NOMO-1 (cell line): ENCODE results near the gene JSRP1.

Experiments used
- DNase-seq, 2 experiments: peaks; one replicate each; lab custom pipeline; 2025; ENCODE audit not compliant: unreplicated experiment in 2 of 2; lab: John Stamatoyannopoulos, UW

Gene JSRP1

GRCh38 chr19:2219726-2220125, 36.5 kb downstream of the JSRP1 start:
- DNase-seq, result no peak

GRCh38 chr19:2217591-2217990, 38.6 kb downstream of the JSRP1 start:
- DNase-seq, result no peak

DNA sequence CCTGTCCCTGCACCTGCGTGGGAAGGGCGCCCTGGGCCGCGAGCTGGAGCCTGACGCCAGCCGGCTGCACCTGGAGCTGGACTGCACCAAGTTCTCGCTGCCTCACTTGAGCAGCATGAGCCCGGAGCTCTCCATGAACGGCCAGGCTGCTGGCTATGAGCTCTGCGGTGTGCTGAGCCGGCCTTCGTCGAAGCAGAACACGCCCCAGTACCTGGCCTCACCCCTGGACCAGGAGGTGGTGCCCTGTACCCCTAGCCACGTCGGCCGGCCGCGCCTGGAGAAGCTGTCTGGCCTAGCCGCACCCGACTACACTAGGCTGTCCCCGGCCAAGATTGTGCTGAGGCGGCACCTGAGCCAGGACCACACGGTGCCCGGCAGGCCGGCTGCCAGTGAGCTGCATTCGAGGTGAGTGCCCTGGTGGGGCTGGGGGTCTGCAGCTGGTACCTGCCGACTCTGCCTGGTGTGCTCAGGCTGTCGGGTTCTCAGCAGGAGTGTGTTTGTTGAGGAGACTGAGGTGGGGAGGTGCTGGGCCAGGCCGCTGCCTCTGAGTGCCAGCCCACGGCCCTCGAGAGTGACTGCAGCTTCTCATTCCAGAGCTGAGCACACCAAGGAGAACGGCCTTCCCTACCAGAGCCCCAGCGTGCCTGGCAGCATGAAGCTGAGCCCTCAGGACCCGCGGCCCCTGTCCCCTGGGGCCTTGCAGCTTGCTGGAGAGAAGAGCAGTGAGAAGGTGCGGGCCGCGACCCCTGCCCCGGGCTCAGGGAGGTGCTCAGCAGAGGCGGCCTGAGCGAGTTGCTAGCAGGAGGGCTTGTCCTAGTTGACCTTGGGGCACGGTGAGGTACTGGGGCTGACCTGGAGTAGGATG, 39.6 kb downstream of the JSRP1 start:
- DNase-seq, result no peak

DNA sequence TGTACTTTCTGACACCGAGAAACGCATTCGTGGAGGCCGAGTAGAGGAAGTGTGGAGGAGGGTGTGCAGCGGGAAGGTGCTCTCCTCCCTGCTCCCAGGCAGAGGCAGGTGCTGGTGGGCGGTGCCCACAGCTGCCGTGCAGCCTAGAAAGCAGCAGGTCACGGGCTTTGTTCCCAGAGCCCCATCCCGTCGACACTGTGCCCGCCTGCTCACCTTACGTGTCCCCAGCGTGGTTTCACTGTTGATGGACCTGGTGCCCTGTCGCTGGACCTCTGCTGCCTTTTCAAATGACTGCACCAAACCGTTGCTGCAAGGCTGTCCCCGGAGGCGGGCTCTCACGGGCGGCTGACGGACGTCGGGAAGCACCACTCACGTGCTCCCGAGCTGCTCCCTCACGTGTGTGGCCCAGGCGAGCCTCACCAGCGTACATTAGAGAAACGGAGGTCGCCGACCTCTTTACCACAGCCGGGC, 40.9 kb downstream of the JSRP1 start:
- DNase-seq, result no peak

GRCh38 chr19:2214251-2214650, 42.0 kb downstream of the JSRP1 start:
- no peak for DNase-seq

- DNase-seq, result no peak
Observed at GRCh38 chr19:2213799-2214198, 42.4 kb downstream of the JSRP1 start.

DNA sequence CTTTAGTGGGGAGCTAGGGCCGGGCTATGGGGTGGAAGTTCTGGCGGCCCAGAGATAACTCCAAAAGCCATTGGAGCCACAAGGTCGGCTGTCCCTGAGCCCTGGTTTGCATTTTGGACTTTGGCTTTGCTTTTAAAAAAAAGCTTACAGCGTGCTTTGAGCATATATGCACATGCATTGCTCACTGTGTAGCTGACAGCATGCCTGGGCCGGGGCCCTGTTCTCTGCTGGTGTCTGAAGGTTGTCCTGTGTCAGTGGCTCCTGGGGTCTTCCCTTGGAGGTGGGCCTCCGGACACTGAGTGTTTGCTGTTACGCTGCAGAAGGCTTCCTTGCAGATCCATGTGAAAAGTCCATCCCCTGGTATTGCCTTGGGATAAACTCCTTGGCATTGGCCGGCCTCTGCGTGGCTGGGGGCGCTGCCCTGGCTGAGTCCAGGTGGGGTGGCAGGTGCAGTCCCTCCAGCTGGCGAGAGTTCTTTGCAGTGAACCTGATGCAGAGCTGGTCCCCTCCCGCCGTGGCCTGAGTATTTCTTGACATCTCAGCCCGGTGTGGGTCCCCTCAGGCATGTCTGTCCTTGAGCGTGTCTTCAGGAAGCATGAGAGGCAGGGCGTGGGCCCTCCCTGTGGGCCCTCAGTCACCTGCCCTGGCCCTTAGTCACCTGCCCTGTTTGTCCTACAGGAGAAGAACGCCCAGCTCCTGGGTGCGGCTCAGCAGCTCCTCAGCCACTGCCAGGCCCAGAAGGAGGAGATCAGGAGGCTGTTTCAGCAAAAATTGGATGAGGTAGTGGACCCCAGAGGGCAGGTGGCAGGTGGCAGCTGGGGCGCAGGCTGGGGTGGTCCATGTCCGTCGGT, 43.1 kb downstream of the JSRP1 start:
- DNase-seq, result no peak

DNA sequence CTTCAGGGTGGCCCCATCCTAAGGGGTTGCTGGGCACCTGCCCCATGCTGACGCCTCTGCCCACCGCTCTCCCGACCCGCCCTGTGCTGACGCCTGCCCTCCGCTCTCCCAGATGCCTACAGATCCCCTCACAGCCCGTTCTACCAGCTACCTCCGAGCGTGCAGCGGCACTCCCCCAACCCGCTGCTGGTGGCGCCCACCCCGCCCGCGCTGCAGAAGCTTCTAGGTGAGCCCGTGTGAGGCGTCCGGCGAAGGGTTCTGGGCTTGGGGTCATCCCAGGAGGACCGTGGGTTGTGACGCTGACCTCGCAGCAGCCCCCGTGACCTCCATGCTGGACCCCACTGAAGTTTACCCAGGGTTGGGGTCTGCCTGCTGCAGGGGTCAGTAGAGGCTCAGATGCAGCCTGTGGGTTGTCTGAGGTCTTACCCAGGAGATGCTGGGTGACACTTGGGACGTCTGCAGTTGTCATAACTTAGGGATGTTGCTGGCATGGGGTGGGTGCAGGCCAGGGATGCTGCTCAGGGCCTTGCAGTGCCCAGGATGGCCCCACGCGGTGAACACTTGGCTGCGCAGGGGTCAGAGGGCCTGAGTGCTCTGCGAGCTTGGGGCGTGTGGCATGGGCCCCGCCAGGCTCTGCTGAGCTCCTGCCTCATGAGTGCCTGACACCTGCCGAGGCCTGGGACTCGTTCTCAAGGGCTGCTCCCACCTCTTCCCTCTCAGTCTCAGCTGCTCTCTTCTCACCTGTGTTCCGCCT, 45.1 kb downstream of the JSRP1 start:
- DNase-seq, result no peak

GRCh38 chr19:2210206-2210605, 46.0 kb downstream of the JSRP1 start:
- no peak for DNase-seq

- DNase-seq, result no peak
Observed at GRCh38 chr19:2209408-2209807, 46.8 kb downstream of the JSRP1 start.

DNA sequence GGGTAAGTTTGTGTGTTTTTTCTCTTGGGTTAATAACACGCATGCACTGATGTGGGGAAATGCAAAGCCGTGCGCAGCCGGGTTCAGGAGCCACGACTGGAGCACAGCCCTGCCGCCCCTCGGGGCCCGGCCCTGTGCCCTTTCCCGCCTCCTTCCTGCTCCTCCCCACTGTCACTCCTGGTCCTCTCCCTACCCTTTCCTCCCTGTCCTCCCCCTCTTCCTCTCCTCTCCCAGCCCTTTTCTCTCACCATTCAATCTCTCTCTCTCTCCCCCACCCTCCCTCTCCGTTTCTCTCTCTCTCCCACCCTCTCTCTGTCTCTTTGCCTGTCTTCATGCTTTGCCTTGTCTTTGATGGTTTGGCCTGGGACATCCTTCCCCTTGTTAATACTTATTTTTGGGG, 47.2 kb downstream of the JSRP1 start:
- DNase-seq, result no peak

DNA sequence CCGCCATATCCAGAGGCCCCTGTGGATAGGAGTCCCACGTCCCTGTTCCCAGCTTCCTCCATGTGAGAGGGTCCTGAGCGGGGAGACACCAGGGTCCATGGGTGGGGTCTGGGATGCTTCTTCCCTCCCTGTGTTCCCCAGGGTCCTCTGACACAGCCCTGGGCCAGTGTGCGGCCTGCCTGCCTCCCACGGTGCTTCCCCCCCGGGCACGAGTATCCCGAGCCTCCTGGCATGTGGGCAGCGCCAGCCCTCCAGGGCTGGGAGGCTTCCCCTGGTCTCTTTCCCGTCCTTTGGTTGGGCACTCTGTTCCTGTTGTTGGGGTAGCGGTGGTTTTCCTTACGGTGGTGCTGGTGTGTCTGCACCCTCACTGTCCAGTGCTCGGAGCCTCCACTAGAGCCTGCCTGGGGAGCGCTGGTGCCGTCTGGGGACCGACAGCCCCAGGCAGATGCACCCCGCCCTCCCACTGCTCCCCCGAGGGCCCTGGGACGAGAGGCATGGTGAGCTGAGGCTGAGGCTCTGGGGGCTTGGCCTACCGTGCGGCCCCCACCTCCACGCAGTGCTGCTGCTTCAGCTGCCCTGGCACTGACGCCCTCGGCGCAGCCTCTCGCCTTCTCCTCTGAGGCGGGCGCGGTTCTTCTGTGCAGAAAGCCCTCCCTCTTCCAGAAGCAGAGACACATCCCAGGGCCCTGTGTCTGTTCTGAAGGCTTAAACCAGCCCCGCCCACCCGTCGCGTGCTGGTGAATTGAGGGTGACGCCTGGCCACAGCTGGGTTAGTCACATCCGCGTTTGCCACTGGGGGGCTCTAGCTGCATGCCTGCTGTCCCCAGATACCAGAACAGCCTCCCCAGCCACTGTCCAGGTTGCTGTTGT, 48.0 kb downstream of the JSRP1 start:
- no peak for DNase-seq

- no peak for DNase-seq
Observed at GRCh38 chr19:2207008-2207407, 49.2 kb downstream of the JSRP1 start.

DNA sequence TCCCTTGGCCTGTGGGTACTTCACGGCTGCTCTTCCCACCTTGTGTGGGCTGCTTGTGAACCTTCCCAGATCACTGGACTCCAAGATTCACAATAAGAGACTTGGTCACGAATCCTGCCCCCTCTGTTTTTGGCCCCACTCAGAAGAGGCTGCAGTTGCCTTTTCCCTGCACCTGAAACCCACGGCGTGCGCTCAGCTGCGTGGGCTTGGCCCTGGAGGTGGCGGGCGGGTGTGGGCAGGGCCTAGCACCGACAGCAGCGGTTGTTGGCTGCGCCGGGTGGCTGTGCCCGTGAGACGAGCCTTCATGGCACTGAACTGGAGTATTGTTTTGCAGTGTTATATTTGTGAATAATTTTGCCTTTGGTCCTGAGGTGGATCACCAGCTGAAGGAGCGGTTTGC, 53.9 kb downstream of the JSRP1 start:
- no peak for DNase-seq
